Sigmoid colon (tissue), 4 donors: ENCODE measurements around the gene RBM46.

ENCODE experiments used
- CTCF ChIP-seq, 4 experiments: fragments of 450-650 bp in 3 of 4; fragments of 200-600 bp in 1 of 4; IDR thresholded peaks; one replicate each; pipeline ENCODE4 v1.5.1; 2016 to 2019; ENCODE audit warnings: antibody characterized with exemption in 4 of 4, mild to moderate bottlenecking in 3 of 4, moderate library complexity in 2 of 4
- EP300 ChIP-seq, 4 donors: sonication (generic); formaldehyde crosslinking; IDR thresholded peaks; one replicate each; pipeline ENCODE4 v1.6.1; 2017; ENCODE audit warnings: antibody characterized with exemption in 4 of 4
- POLR2A ChIP-seq, 2 donors: fragments of 450-650 bp; IDR thresholded peaks; one replicate each; pipeline ENCODE4 v1.6.1; 2016; ENCODE audit warnings: antibody characterized with exemption in 2 of 2, mild to moderate bottlenecking in 2 of 2, moderate library complexity in 2 of 2
- POLR2AphosphoS5 ChIP-seq, 4 donors: sonication (generic); formaldehyde crosslinking; IDR thresholded peaks; one replicate each; pipeline ENCODE4 v1.6.1; 2017; ENCODE audit warnings: antibody characterized with exemption in 4 of 4

GRCh38 chr4:154868414-154869194, 87.5 kb downstream of the RBM46 start:
- no peak for TF ChIP-seq CTCF (IDR thresholded peaks at IDR 0.05)
- TF ChIP-seq EP300 (IDR thresholded peaks at IDR 0.05): no peak
- no peak for TF ChIP-seq POLR2A (IDR thresholded peaks at IDR 0.05)
- TF ChIP-seq POLR2AphosphoS5 (IDR thresholded peaks at IDR 0.05): no peak
